Measurements from ENCODE around the gene MYL3. TPM values are rescaled to one million over a fixed set of nuclear protein-coding genes. Genes with fewer than 3 reads are reported as not detected.

The MYL3 gene
- total and polyA plus RNA-seq, 2 of the 4 experiments (the other 2 are of a cell fraction), result 0.09 TPM; not detected in 1

- Histone ChIP-seq H3K23ac (ENCODE audit: low read depth, low read length) (no peak overlapping the region), H4K5ac (ENCODE audit: low read depth, low read length) (no peak overlapping the region), H4K91ac (ENCODE audit: insufficient read depth, low read depth, low read length) (no peak overlapping the region), H3K27me3 (ENCODE audit: control insufficient read depth, insufficient read depth, low read length) (peaks cover 2% of the 10 kb centered on the region; the same call in 1 of the 2 replicates), H4K20me1 (ENCODE audit: insufficient read depth, low read length) (no peaks in the 10 kb centered on the region), H2BK120ac (ENCODE audit: low read depth, low read length) (no peak overlapping the region), H3K27ac (ENCODE audit: insufficient read depth, low read length) (no peak overlapping the region), H3K36me3 (ENCODE audit: control insufficient read depth, insufficient read depth, low read length) (no peaks in the 10 kb centered on the region), H3K4ac (ENCODE audit: low read depth, low read length) (no peak overlapping the region), H3K79me1 (ENCODE audit: low read depth in 1 of 2, low read length in 2 of 2) (no peaks in the 10 kb centered on the region), H2AK9ac (replicated peaks; ENCODE audit: low read depth, low read length, poor library complexity) (peak overlapping the region; percentile 83), H3K4me3 (ENCODE audit: insufficient read depth, low read depth, low read length) (no peak overlapping the region), H4K8ac (ENCODE audit: low read depth in 2 of 2, low read length in 2 of 2) (no peak overlapping the region), H3K9me3 (ENCODE audit: control insufficient read depth, insufficient read depth, low read length) (no peaks in the 10 kb centered on the region), H3K18ac (ENCODE audit: low read depth, low read length) (no peak overlapping the region), H3K14ac (replicated peaks; ENCODE audit: low read depth, low read length) (0 out of 2 replicates have a peak overlapping the region, but pooled peaks have one; percentile 23), H2BK15ac (ENCODE audit: low read depth, low read length) (no peak overlapping the region), H2AK5ac (ENCODE audit: low read depth, low read length) (no peak overlapping the region), H3K9ac (ENCODE audit: low read depth, low read length) (no peak overlapping the region), H3K56ac (ENCODE audit: extremely low read depth, insufficient read depth, low read length) (no peak overlapping the region), H3K4me2 (ENCODE audit: low read depth, low read length) (peak overlapping the region; percentile 16; the same call in 1 of the 2 replicates), H2AFZ (replicated peaks; ENCODE audit: low read length, poor library complexity) (peak overlapping the region; percentile 83), H2BK5ac (ENCODE audit: low read depth, low read length, poor library complexity, severe bottlenecking) (no peak overlapping the region), H3K9me1 (ENCODE audit: insufficient read depth, low read length) (peaks cover 8% of the 10 kb centered on the region), H3K4me1 (ENCODE audit: control insufficient read depth, insufficient read depth, low read length) (peaks cover 9% of the 10 kb centered on the region; the same call in 1 of the 2 replicates), H2BK20ac (ENCODE audit: low read depth, low read length) (no peak overlapping the region)
- ChIA-PET POLR2A (ENCODE audit: unreplicated experiment) (no interaction called here), CTCF (interaction anchor here (0.7 to 1.2 kb wide), 3 partner anchors 206 to 245 kb away, joined by 3 to 4 read pairs (median 3); no protein-coding TSS in a partner anchor)
- in situ Hi-C loops (cut with MboI; ENCODE audit: low sequenced_read_pairs) (no loop called here), dilution Hi-C loops (cut with HindIII; ENCODE audit: low sequenced_read_pairs, unreplicated experiment) (no loop called here), intact Hi-C loops (cut with micrococcal nuclease) (loop anchor here (1.0 to 5.0 kb wide), 3 partner anchors 43 to 422 kb away; no protein-coding TSS in a partner anchor)
- no peak for ATAC-seq (ENCODE audit: low read depth)
- TF ChIP-seq SMC3 (IDR thresholded peaks at IDR 0.05; ENCODE audit: low read depth, low read length) (no peak), MAFK (IDR thresholded peaks at IDR 0.05; ENCODE audit: low read depth, low read length) (no peak), MAZ (IDR thresholded peaks at IDR 0.05; ENCODE audit: borderline replicate concordance, low read depth, low read length) (no peak), RAD21 (IDR thresholded peaks at IDR 0.05; ENCODE audit: low read length) (no peak), POLR2A (IDR thresholded peaks at IDR 0.05; ENCODE audit: low read depth, low read length) (no peak), FOS (IDR thresholded peaks at IDR 0.05; ENCODE audit: low read depth, low read length) (no peak), CEBPB (IDR thresholded peaks at IDR 0.05; ENCODE audit: low read depth, low read length) (no peak), MXI1 (IDR thresholded peaks at IDR 0.05; ENCODE audit: borderline replicate concordance, low read depth, low read length) (no peak), BHLHE40 (IDR thresholded peaks at IDR 0.05; ENCODE audit: low read depth, low read length) (no peak), RFX5 (IDR thresholded peaks at IDR 0.05; ENCODE audit: low read depth, low read length) (no peak), CTCF (conservative IDR thresholded peaks at IDR 0.05; ENCODE audit: low read depth, low read length) (no peak)
- TF ChIP-seq, protein P1, sequence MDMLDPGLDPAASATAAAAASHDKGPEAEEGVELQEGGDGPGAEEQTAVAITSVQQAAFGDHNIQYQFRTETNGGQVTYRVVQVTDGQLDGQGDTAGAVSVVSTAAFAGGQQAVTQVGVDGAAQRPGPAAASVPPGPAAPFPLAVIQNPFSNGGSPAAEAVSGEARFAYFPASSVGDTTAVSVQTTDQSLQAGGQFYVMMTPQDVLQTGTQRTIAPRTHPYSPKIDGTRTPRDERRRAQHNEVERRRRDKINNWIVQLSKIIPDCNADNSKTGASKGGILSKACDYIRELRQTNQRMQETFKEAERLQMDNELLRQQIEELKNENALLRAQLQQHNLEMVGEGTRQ (IDR thresholded peaks at IDR 0.05; ENCODE audit: low read depth, low read length), result no peak
- TF ChIP-seq, protein P2, sequence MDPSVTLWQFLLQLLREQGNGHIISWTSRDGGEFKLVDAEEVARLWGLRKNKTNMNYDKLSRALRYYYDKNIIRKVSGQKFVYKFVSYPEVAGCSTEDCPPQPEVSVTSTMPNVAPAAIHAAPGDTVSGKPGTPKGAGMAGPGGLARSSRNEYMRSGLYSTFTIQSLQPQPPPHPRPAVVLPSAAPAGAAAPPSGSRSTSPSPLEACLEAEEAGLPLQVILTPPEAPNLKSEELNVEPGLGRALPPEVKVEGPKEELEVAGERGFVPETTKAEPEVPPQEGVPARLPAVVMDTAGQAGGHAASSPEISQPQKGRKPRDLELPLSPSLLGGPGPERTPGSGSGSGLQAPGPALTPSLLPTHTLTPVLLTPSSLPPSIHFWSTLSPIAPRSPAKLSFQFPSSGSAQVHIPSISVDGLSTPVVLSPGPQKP (IDR thresholded peaks at IDR 0.05; ENCODE audit: borderline replicate concordance, low read depth, low read length), result no peak
- BruUV-seq (replicated peaks), result no TSS peak
- 81% methylated on average over 4 of the region's 8 CpGs; no CpG with 5 or more reads in 1 of the 2 experiments for WGBS, 2 experiments (ENCODE audit: extremely low coverage in 2 of 2, insufficient read length in 1 of 2)
- DNase-seq, result no peak
Observed at GRCh38 chr3:46908986-46909534, 45.8 kb upstream of the MYL3 start.
